WTC11 (cell line): ENCODE results near the gene ZFAND6.

Source experiments
- ATF2 ChIP-seq: sonication (generic); formaldehyde crosslinking; IDR thresholded peaks from 2 replicates; pipeline ENCODE4 v1.8.1; 2022; ENCODE audit warnings: low read depth, missing genetic modification reagents, borderline replicate concordance
- CREB1 ChIP-seq: sonication (generic); formaldehyde crosslinking; IDR thresholded peaks from 2 replicates; pipeline ENCODE4 v1.8.0; 2023; ENCODE audit warnings: mild to moderate bottlenecking, missing genetic modification reagents
- CREM ChIP-seq: sonication (generic); formaldehyde crosslinking; IDR thresholded peaks from 2 replicates; pipeline ENCODE4 v1.8.1; 2022; ENCODE audit warnings: mild to moderate bottlenecking, missing genetic modification reagents, moderate library complexity
- ELF4 ChIP-seq: sonication (generic); formaldehyde crosslinking; IDR thresholded peaks from 2 replicates; pipeline ENCODE4 v1.8.1; 2022; ENCODE audit warnings: low read depth, mild to moderate bottlenecking, moderate library complexity, missing genetic modification reagents
- ETV6 ChIP-seq: sonication (generic); formaldehyde crosslinking; IDR thresholded peaks from 2 replicates; pipeline ENCODE4 v1.8.1; 2022; ENCODE audit warnings: mild to moderate bottlenecking, missing genetic modification reagents
- JUN ChIP-seq: sonication (generic); formaldehyde crosslinking; IDR thresholded peaks from 2 replicates; pipeline ENCODE4 v1.8.0; 2023; ENCODE audit warnings: mild to moderate bottlenecking, missing genetic modification reagents
- NFYB ChIP-seq: sonication (generic); formaldehyde crosslinking; conservative IDR thresholded peaks from 2 replicates; pipeline ENCODE4 v1.8.0; 2022; ENCODE audit warnings: low read depth, missing genetic modification reagents
- PREB ChIP-seq: sonication (generic); formaldehyde crosslinking; IDR thresholded peaks from 2 replicates; pipeline ENCODE4 v1.8.1; 2022; ENCODE audit warnings: mild to moderate bottlenecking, missing genetic modification reagents, moderate library complexity, borderline replicate concordance
- SMAD4 ChIP-seq: sonication (generic); formaldehyde crosslinking; IDR thresholded peaks from 2 replicates; pipeline ENCODE4 v1.8.0; 2022; ENCODE audit warnings: mild to moderate bottlenecking, missing genetic modification reagents
- SP1 ChIP-seq: sonication (generic); formaldehyde crosslinking; conservative IDR thresholded peaks from 2 replicates; pipeline ENCODE4 v1.8.1; 2022; ENCODE audit warnings: missing genetic modification reagents
- TF ChIP-seq, protein P1 (sequence below): sonication (generic); formaldehyde crosslinking; IDR thresholded peaks from 2 replicates; pipeline ENCODE4 v1.8.1; 2023; ENCODE audit warnings: mild to moderate bottlenecking, missing genetic modification reagents, borderline replicate concordance
- TF ChIP-seq, protein P2 (sequence below): sonication (generic); formaldehyde crosslinking; conservative IDR thresholded peaks from 2 replicates; pipeline ENCODE4 v1.8.1; 2022; ENCODE audit warnings: mild to moderate bottlenecking, missing genetic modification reagents
- TF ChIP-seq, protein P3 (sequence below): sonication (generic); formaldehyde crosslinking; IDR thresholded peaks from 2 replicates; pipeline ENCODE4 v1.8.0; 2022; ENCODE audit warnings: missing genetic modification reagents
- TF ChIP-seq, protein P4 (sequence below): fragments of 200-600 bp; IDR thresholded peaks from 2 replicates; pipeline ENCODE4 v1.8.0; 2022; ENCODE audit warnings: antibody characterized with exemption

DNA sequence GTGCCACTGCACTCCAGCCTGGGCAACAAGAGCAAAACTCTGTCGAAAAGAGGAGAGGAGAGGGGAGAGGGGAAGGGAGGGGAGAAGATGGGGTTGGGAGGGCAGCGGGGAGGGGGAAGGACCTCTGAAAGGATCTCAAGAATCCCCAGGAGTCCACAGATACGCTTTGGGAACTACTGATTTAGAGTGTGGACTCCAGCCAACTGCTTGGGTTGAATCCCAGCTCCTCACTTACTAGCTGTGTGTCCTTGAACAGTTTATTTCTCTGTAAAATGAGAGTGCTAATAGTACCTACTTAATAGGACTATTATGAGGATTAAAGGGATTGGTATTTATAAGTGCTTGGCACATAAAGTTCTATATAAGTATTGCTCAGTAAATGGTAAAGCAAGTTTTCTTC, 48.3 kb downstream of the ZFAND6 start:
- TF ChIP-seq CREM (CRISPR knock-in tag) (no peak), SMAD4 (CRISPR knock-in tag) (no peak), NFYB (CRISPR knock-in tag) (no peak), CREB1 (CRISPR knock-in tag) (no peak), JUN (CRISPR knock-in tag) (no peak), ELF4 (no peak), PREB (CRISPR knock-in tag) (no peak), ATF2 (no peak), SP1 (CRISPR knock-in tag) (no peak), ETV6 (no peak)
- TF ChIP-seq, protein P1, sequence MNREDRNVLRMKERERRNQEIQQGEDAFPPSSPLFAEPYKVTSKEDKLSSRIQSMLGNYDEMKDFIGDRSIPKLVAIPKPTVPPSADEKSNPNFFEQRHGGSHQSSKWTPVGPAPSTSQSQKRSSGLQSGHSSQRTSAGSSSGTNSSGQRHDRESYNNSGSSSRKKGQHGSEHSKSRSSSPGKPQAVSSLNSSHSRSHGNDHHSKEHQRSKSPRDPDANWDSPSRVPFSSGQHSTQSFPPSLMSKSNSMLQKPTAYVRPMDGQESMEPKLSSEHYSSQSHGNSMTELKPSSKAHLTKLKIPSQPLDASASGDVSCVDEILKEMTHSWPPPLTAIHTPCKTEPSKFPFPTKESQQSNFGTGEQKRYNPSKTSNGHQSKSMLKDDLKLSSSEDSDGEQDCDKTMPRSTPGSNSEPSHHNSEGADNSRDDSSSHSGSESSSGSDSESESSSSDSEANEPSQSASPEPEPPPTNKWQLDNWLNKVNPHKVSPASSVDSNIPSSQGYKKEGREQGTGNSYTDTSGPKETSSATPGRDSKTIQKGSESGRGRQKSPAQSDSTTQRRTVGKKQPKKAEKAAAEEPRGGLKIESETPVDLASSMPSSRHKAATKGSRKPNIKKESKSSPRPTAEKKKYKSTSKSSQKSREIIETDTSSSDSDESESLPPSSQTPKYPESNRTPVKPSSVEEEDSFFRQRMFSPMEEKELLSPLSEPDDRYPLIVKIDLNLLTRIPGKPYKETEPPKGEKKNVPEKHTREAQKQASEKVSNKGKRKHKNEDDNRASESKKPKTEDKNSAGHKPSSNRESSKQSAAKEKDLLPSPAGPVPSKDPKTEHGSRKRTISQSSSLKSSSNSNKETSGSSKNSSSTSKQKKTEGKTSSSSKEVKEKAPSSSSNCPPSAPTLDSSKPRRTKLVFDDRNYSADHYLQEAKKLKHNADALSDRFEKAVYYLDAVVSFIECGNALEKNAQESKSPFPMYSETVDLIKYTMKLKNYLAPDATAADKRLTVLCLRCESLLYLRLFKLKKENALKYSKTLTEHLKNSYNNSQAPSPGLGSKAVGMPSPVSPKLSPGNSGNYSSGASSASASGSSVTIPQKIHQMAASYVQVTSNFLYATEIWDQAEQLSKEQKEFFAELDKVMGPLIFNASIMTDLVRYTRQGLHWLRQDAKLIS (CRISPR knock-in tag): no peak
- TF ChIP-seq, protein P2, sequence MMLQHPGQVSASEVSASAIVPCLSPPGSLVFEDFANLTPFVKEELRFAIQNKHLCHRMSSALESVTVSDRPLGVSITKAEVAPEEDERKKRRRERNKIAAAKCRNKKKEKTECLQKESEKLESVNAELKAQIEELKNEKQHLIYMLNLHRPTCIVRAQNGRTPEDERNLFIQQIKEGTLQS: no peak
- TF ChIP-seq, protein P3, sequence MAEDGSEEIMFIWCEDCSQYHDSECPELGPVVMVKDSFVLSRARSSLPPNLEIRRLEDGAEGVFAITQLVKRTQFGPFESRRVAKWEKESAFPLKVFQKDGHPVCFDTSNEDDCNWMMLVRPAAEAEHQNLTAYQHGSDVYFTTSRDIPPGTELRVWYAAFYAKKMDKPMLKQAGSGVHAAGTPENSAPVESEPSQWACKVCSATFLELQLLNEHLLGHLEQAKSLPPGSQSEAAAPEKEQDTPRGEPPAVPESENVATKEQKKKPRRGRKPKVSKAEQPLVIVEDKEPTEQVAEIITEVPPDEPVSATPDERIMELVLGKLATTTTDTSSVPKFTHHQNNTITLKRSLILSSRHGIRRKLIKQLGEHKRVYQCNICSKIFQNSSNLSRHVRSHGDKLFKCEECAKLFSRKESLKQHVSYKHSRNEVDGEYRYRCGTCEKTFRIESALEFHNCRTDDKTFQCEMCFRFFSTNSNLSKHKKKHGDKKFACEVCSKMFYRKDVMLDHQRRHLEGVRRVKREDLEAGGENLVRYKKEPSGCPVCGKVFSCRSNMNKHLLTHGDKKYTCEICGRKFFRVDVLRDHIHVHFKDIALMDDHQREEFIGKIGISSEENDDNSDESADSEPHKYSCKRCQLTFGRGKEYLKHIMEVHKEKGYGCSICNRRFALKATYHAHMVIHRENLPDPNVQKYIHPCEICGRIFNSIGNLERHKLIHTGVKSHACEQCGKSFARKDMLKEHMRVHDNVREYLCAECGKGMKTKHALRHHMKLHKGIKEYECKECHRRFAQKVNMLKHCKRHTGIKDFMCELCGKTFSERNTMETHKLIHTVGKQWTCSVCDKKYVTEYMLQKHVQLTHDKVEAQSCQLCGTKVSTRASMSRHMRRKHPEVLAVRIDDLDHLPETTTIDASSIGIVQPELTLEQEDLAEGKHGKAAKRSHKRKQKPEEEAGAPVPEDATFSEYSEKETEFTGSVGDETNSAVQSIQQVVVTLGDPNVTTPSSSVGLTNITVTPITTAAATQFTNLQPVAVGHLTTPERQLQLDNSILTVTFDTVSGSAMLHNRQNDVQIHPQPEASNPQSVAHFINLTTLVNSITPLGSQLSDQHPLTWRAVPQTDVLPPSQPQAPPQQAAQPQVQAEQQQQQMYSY (CRISPR knock-in tag): no peak
- TF ChIP-seq, protein P4, sequence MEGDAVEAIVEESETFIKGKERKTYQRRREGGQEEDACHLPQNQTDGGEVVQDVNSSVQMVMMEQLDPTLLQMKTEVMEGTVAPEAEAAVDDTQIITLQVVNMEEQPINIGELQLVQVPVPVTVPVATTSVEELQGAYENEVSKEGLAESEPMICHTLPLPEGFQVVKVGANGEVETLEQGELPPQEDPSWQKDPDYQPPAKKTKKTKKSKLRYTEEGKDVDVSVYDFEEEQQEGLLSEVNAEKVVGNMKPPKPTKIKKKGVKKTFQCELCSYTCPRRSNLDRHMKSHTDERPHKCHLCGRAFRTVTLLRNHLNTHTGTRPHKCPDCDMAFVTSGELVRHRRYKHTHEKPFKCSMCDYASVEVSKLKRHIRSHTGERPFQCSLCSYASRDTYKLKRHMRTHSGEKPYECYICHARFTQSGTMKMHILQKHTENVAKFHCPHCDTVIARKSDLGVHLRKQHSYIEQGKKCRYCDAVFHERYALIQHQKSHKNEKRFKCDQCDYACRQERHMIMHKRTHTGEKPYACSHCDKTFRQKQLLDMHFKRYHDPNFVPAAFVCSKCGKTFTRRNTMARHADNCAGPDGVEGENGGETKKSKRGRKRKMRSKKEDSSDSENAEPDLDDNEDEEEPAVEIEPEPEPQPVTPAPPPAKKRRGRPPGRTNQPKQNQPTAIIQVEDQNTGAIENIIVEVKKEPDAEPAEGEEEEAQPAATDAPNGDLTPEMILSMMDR: no peak
